OCI-LY3 (cell line): ENCODE results near the gene CDC14B.

Experiments
- H2AFZ ChIP-seq: fragments of 200-600, 300-600 bp; shearing (Covaris generic); 2 replicates; pipeline ENCODE4 v1.6.0; 2014; ENCODE audit warnings: antibody characterized with exemption, low read depth, low read length
- H3K27ac ChIP-seq: fragments of 200-600, 300-600 bp; sonication (generic); 2 replicates; pipeline ENCODE4 v1.5.1; 2014; ENCODE audit warnings: mild to moderate bottlenecking, low read length, moderate library complexity, mixed read lengths
- H3K27me3 ChIP-seq: fragments of 200-600, 300-600 bp; sonication (generic); 2 replicates; pipeline ENCODE4 v1.6.1; 2014; ENCODE audit warnings: low read depth, low read length, mixed read lengths
- H3K36me3 ChIP-seq: fragments of 200-600, 300-600 bp; sonication (generic); replicated peaks from 2 replicates; pipeline ENCODE3; 2014; ENCODE audit warnings: low read depth, low read length, mixed read lengths
- H3K4me1 ChIP-seq: fragments of 300-600, 200-600 bp; sonication (generic); 2 replicates; pipeline ENCODE4 v1.6.1; 2014; ENCODE audit warnings: low read length, mixed read lengths
- H3K4me2 ChIP-seq: fragments of 200-600, 300-600 bp; sonication (generic); 2 replicates; pipeline ENCODE4 v1.6.1; 2014; ENCODE audit warnings: low read length, mixed read lengths
- H3K4me3 ChIP-seq: fragments of 300-600, 200-600 bp; sonication (generic); 2 replicates; pipeline ENCODE4 v1.5.1; 2014; ENCODE audit warnings: antibody characterized with exemption, mild to moderate bottlenecking, low read length, moderate library complexity
- H3K79me2 ChIP-seq: fragments of 300-600, 200-600 bp; shearing (Covaris generic); 2 replicates; pipeline ENCODE4 v1.6.1; 2014; ENCODE audit warnings: mild to moderate bottlenecking, low read length, mixed read lengths
- H3K9ac ChIP-seq: fragments of 300-600, 200-600 bp; shearing (Covaris generic); 2 replicates; pipeline ENCODE4 v1.6.0; 2014; ENCODE audit warnings: mild to moderate bottlenecking, low read length, moderate library complexity
- H3K9me3 ChIP-seq: fragments of 200-600, 300-600 bp; shearing (Covaris generic); 2 replicates; pipeline ENCODE4 v1.6.1; 2014; ENCODE audit warnings: low read length, mixed read lengths; ENCODE audit not compliant: insufficient read depth
- H4K20me1 ChIP-seq: fragments of 200-600, 300-600 bp; sonication (generic); 2 replicates; pipeline ENCODE4 v1.6.1; 2016; ENCODE audit warnings: low read length, mixed read lengths; ENCODE audit not compliant: insufficient read depth
- CTCF ChIP-seq: fragments of 200-600, 300-600 bp; sonication (generic); IDR thresholded peaks from 2 replicates; pipeline ENCODE4 v1.5.1; 2014; ENCODE audit warnings: antibody characterized with exemption, low read length, low read depth
- EZH2phosphoT487 ChIP-seq: fragments of 200-600 bp; shearing (Covaris generic); IDR thresholded peaks from 2 replicates; pipeline ENCODE4 v1.6.1; 2018; ENCODE audit warnings: antibody characterized with exemption, mixed run types, low read depth

Gene CDC14B

GRCh38 chr9:96460882-96461281 lies 158.8 kb downstream of the CDC14B start:
- no peaks in the 10 kb centered on the region for H4K20me1 ChIP-seq

GRCh38 chr9:96460470-96460869 lies 159.2 kb downstream of the CDC14B start:
- H3K4me3 ChIP-seq, result no peak overlapping the region
- no peak overlapping the region for H3K27ac ChIP-seq
- H3K4me2 ChIP-seq, result no peak overlapping the region
- H3K9ac ChIP-seq, result no peak overlapping the region
- no peaks in the 10 kb centered on the region for H4K20me1 ChIP-seq
- no peaks in the 10 kb centered on the region for H3K4me1 ChIP-seq
- H3K27me3 ChIP-seq, result no peaks in the 10 kb centered on the region
- no peaks in the 10 kb centered on the region for H3K36me3 ChIP-seq
- H3K9me3 ChIP-seq, result no peaks in the 10 kb centered on the region
- no peaks in the 10 kb centered on the region for H3K79me2 ChIP-seq
- no peak overlapping the region for H2AFZ ChIP-seq
- no peak for TF ChIP-seq EZH2phosphoT487
- no peak for TF ChIP-seq CTCF

More at GRCh38 chr9:96460882-96461281, 158.8 kb downstream of the CDC14B start:
- H3K9ac ChIP-seq, result no peak overlapping the region
- no peak overlapping the region for H2AFZ ChIP-seq
- no peaks in the 10 kb centered on the region for H3K9me3 ChIP-seq
- H3K4me1 ChIP-seq, result no peaks in the 10 kb centered on the region
- H3K27ac ChIP-seq, result no peak overlapping the region
- no peaks in the 10 kb centered on the region for H3K79me2 ChIP-seq
- no peaks in the 10 kb centered on the region for H3K27me3 ChIP-seq
- no peak overlapping the region for H3K4me2 ChIP-seq
- no peak for TF ChIP-seq CTCF
- TF ChIP-seq EZH2phosphoT487, result no peak
- no peaks in the 10 kb centered on the region for H3K36me3 ChIP-seq
- no peak overlapping the region for H3K4me3 ChIP-seq

- Histone ChIP-seq H2AFZ (no peak overlapping the region), H3K4me1 (no peaks in the 10 kb centered on the region), H3K4me2 (no peak overlapping the region), H3K27me3 (no peaks in the 10 kb centered on the region), H3K36me3 (no peaks in the 10 kb centered on the region), H4K20me1 (no peaks in the 10 kb centered on the region), H3K9ac (no peak overlapping the region), H3K79me2 (no peaks in the 10 kb centered on the region), H3K27ac (no peak overlapping the region), H3K9me3 (no peaks in the 10 kb centered on the region), H3K4me3 (no peak overlapping the region)
- no peak for TF ChIP-seq CTCF
- no peak for TF ChIP-seq EZH2phosphoT487
Measured at GRCh38 chr9:96459268-96460007, 160.2 kb downstream of the CDC14B start.

- Histone ChIP-seq H3K4me2 (no peak overlapping the region), H3K9me3 (no peaks in the 10 kb centered on the region), H3K79me2 (no peaks in the 10 kb centered on the region), H3K4me1 (no peaks in the 10 kb centered on the region), H3K27me3 (no peaks in the 10 kb centered on the region), H3K36me3 (no peaks in the 10 kb centered on the region), H3K9ac (no peak overlapping the region), H4K20me1 (no peaks in the 10 kb centered on the region), H2AFZ (no peak overlapping the region), H3K27ac (no peak overlapping the region), H3K4me3 (no peak overlapping the region)
- no peak for TF ChIP-seq CTCF
- TF ChIP-seq EZH2phosphoT487, result no peak
Measured at GRCh38 chr9:96458226-96458625, 161.4 kb downstream of the CDC14B start.
